K562 (cell line): ENCODE measurements around the gene MIXL1. TPM values are rescaled to one million over a fixed set of nuclear protein-coding genes. Genes with fewer than 3 reads are reported as not detected.

Source experiments
- ATF1 ChIP-seq, 2 experiments: fragments of 450-650 bp in 1 of 2; IDR thresholded peaks; 2 replicates each; pipeline ENCODE4 v1.6.1; 2016; ENCODE audit warnings: missing compliant biosample characterization in 1 of 2, missing genetic modification characterization in 1 of 2
- CCAR2 ChIP-seq: fragments of 200-400 bp; formaldehyde crosslinking; IDR thresholded peaks from 2 replicates; pipeline ENCODE4 v1.6.1; 2017; ENCODE audit warnings: mild to moderate bottlenecking, low read depth, low read length
- CHD1 ChIP-seq: fragments of 200-600 bp; sonication (generic); IDR thresholded peaks from one replicate; pipeline ENCODE4 v1.6.1; 2012; ENCODE audit warnings: mild to moderate bottlenecking, moderate library complexity, low read length, inconsistent platforms
- CHD2 ChIP-seq: IDR thresholded peaks from 2 replicates; pipeline ENCODE4 v1.6.1; 2011; ENCODE audit warnings: low read depth, low read length
- CXXC5 ChIP-seq: fragments of 250-450 bp; sonication (Bioruptor Pico); IDR thresholded peaks from 2 replicates; pipeline ENCODE4 v1.8.0; 2022; ENCODE audit warnings: inconsistent platforms, mild to moderate bottlenecking, moderate library complexity
- ELF1 ChIP-seq: fragments of 200-800 bp; sonication (Bioruptor generic); IDR thresholded peaks from 2 replicates; pipeline ENCODE4 v1.6.1; 2016; ENCODE audit warnings: missing genetic modification characterization, missing compliant biosample characterization
- ETV1 ChIP-seq: fragments of 450-650 bp; conservative IDR thresholded peaks from 2 replicates; pipeline ENCODE4 v1.6.1; 2016; ENCODE audit warnings: missing genetic modification characterization, control low read depth, low read depth, missing compliant biosample characterization
- HNRNPUL1 ChIP-seq: fragments of 200-400 bp; formaldehyde crosslinking; IDR thresholded peaks from 2 replicates; pipeline ENCODE4 v1.6.1; 2017; ENCODE audit warnings: low read length
- KLF1 ChIP-seq: fragments of 450-650 bp; IDR thresholded peaks from 2 replicates; pipeline ENCODE4 v1.6.1; 2016; ENCODE audit warnings: missing genetic modification characterization, missing compliant biosample characterization
- KLF10 ChIP-seq: fragments of 250-450 bp; sonication (Bioruptor Pico); IDR thresholded peaks from 2 replicates; pipeline ENCODE4 v1.6.1; 2021; ENCODE audit warnings: matching md5 sums
- MCM3 ChIP-seq: fragments of 450-650 bp; IDR thresholded peaks from 2 replicates; pipeline ENCODE4 v1.6.1; 2016
- RBFOX2 ChIP-seq: fragments of 200-400 bp; formaldehyde crosslinking; IDR thresholded peaks from 2 replicates; pipeline ENCODE4 v1.6.1; 2017; ENCODE audit warnings: low read depth, mild to moderate bottlenecking, low read length, moderate library complexity
- RFX7 ChIP-seq: fragments of 250-450 bp; sonication (Bioruptor Pico); IDR thresholded peaks from 2 replicates; pipeline ENCODE4 v1.5.1; 2021; ENCODE audit warnings: mild to moderate bottlenecking
- SOX6 ChIP-seq: fragments of 450-650 bp; IDR thresholded peaks from 2 replicates; pipeline ENCODE4 v1.6.1; 2014; ENCODE audit warnings: mild to moderate bottlenecking
- SREBF1 ChIP-seq: fragments of 150-350 bp; IDR thresholded peaks from 2 replicates; pipeline ENCODE4 v1.6.1; 2014; ENCODE audit warnings: antibody characterized with exemption, low read depth, low read length, borderline replicate concordance
- TRIM28 ChIP-seq: fragments of 450-650 bp; IDR thresholded peaks from 2 replicates; pipeline ENCODE4 v1.6.1; 2017
- ZNF174 ChIP-seq: fragments of 250-450 bp; sonication (Bioruptor Pico); IDR thresholded peaks from 2 replicates; pipeline ENCODE4 v1.4.0; 2020; ENCODE audit warnings: mild to moderate bottlenecking
- ZNF212 ChIP-seq: fragments of 450-650 bp; formaldehyde crosslinking; IDR thresholded peaks from 2 replicates; pipeline ENCODE4 v1.4.0; 2020; ENCODE audit warnings: mild to moderate bottlenecking
- ZNF41 ChIP-seq: fragments of 250-450 bp; sonication (Bioruptor Pico); conservative IDR thresholded peaks from 2 replicates; pipeline ENCODE4 v1.4.0; 2020; ENCODE audit warnings: mild to moderate bottlenecking
- ZNF584 ChIP-seq: fragments of 200-800 bp; sonication (Bioruptor generic); IDR thresholded peaks from 2 replicates; pipeline ENCODE4 v1.6.1; 2016; ENCODE audit warnings: low read depth, mild to moderate bottlenecking, missing genetic modification characterization, missing compliant biosample characterization
- ZNF764 ChIP-seq: fragments of 250-450 bp; sonication (Bioruptor Pico); IDR thresholded peaks from 2 replicates; pipeline ENCODE4 v1.4.0; 2020; ENCODE audit warnings: low read depth, mild to moderate bottlenecking, moderate library complexity
- polyA plus RNA-seq, 8 experiments: library from polyadenylated mRNA; depleted of rRNA in 4 of 8; stranded (reverse) in 5 of 8; unstranded in 3 of 8; fragments of >200 nt; fragmentation: Nextera tagmentation in 2 of 8; fragmentation: Illumina TruSeq in 1 of 8; extraction: Ambion mirVana in 2 of 8; extraction: Trizol in 1 of 8; gene quantifications; 2 replicates each; pipeline versions ENCODE4 v1.2.1 to v1.2.3, GENCODE V29; 2011 to 2014; ENCODE audit warnings: inconsistent platforms in 1 of 8, missing spikeins in 1 of 8
- total RNA-seq, 7 experiments: library from RNA; depleted of rRNA in 6 of 7; stranded (reverse); fragments of >200 nt in 6 of 7; fragmentation: Illumina TruSeq in 2 of 7; extraction: Trizol in 2 of 7; gene quantifications; 2 replicates each; pipeline versions ENCODE4 v1.2.1 to v1.2.3, GENCODE V29; 2011 to 2021; ENCODE audit warnings: low replicate concordance in 1 of 7
- TF ChIP-seq, protein P1 (sequence below): fragments of 450-650 bp; formaldehyde crosslinking; IDR thresholded peaks from 2 replicates; pipeline ENCODE4 v1.4.0; 2020; ENCODE audit warnings: mild to moderate bottlenecking, moderate library complexity
- TF ChIP-seq, protein P2 (sequence below): fragments of 250-450 bp; sonication (Bioruptor Pico); IDR thresholded peaks from 2 replicates; pipeline ENCODE4 v1.5.0; 2021; ENCODE audit warnings: mild to moderate bottlenecking, moderate library complexity
- TF ChIP-seq, protein P3 (sequence below): fragments of 450-650 bp; IDR thresholded peaks from 2 replicates; pipeline ENCODE4 v1.6.1; 2014; ENCODE audit warnings: low read depth, mild to moderate bottlenecking, moderate library complexity, borderline replicate concordance

Gene MIXL1
- total and polyA plus RNA-seq, 9 of the 15 experiments (the other 6 are each of a cell fraction or from before 2014, with no cell fraction given), result not detected

DNA sequence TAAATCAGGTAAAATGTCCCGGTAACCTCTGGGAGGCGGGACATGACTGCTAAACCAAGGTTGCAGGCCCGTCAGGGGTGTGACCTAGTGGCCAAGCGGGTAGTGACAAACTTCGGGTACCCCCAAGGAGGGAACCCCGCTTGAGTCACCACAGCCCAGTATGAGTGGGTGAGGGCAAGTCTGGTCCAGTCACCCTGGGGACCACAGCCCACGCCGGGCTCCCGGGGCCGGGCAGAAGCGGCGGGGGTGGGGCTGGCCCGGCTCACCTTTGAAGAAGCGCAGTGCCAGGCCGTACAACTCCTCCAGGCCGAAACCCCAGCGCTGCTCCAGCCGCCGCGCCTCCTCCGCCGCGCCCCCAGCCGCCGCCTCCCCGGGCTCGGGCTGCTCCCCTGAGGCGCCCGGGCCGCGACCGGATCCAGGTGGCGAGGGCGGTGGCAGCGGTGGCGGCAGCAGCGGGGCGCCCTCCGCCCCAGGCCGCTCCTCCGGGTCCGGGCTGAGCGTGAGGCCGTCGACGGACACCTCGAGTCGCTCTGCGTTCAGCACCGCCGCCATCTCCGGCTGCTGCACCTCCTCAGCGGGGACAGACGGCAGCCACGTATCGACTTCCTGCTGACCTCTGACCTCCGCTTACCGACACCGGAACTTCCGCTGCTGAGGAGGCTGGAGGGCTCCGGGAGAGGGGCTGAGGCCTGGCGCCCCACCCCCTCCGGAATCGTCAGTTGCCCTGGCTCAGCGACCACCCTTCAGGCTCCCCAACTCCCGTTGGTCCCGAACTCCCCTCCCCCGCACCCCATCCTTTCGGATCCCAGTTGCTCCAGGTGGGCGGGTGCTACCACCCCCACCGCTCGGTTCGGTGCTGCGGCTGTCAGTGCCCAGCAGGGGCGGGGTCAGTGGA, 37.1 kb upstream of the MIXL1 start, which contains the start of gene ACBD3 (continued):
- TF ChIP-seq CHD2 (0 out of 2 replicates have a peak, but pooled peaks have one; percentile 23), ELF1 (tag) (peak; percentile 73), SOX6 (peak; percentile 19; the same call in 1 of the 2 replicates), ATF1 (CRISPR knock-in tag; IDR thresholded peaks at IDR 0.05) (no peak), ATF1 (tag; IDR thresholded peaks at IDR 0.05) (peak; percentile 89), ETV1 (tag) (peak; percentile 89), TRIM28 (no peak; the same call in 1 of the 2 replicates), ZNF41 (CRISPR knock-in tag) (no peak), ZNF212 (no peak), HNRNPUL1 (no peak), SREBF1 (no peak), KLF10 (no peak), ZNF174 (no peak), RBFOX2 (peak; percentile 99), CHD1 (no peak), KLF1 (tag) (no peak), ZNF584 (0 out of 2 replicates have a peak, but pooled peaks have one; percentile 29), MCM3 (no peak), RFX7 (CRISPR knock-in tag) (no peak), CXXC5 (peak; percentile 96), ZNF764 (CRISPR knock-in tag) (no peak), CCAR2 (no peak)
- TF ChIP-seq, protein P1, sequence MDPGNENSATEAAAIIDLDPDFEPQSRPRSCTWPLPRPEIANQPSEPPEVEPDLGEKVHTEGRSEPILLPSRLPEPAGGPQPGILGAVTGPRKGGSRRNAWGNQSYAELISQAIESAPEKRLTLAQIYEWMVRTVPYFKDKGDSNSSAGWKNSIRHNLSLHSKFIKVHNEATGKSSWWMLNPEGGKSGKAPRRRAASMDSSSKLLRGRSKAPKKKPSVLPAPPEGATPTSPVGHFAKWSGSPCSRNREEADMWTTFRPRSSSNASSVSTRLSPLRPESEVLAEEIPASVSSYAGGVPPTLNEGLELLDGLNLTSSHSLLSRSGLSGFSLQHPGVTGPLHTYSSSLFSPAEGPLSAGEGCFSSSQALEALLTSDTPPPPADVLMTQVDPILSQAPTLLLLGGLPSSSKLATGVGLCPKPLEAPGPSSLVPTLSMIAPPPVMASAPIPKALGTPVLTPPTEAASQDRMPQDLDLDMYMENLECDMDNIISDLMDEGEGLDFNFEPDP (CRISPR knock-in tag), result no peak
- TF ChIP-seq, protein P2, sequence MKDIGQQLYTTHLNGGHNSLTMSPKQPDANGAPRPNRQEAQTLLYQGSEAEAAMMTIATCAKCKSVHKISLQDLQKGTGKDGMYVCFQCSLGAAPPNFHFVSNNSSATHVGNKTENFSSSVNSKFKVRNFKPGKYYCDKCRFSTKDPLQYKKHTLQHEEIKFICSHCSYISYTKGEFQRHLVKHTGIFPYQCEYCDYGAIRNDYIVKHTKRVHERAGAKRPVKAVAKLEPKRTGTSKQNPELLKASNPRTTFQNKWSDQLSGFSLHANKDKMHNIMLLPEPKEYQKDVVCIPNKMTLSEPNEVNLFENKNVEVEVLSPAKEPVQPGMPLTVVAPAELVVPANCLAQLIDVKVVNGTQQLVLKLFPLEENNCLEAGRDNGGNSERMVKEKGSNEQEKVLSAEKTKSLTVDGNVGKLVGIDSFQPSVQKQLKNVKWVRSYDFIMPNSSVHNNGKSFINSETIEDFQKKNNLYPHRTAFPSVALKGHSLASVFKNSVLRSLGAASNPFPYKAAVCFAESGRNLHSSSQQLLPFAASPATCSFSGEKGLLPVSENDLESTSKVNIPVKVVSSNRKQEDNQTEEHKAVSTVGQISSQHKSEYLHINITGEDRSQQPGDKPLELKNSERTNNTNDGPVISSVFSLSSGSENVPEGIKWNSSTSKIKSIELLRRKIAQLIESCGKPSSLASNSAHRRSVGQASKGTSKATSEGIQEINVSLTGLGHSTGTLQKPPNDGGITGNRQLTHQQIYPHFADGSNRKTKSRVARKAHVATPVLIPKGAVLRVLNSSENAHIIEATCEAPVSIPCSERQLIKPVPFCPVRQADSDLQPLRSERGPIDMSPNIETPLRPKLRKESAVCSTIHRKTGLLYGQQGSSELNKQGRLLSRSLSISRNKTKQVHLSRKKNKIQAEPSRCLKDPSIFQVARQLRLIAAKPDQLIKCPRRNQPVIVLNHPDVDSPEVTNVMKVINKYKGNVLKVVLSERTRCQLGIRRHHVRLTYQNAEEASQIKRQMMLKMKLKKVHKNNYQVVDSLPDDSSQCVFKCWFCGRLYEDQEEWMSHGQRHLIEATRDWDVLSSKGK (CRISPR knock-in tag), result no peak
- TF ChIP-seq, protein P3, sequence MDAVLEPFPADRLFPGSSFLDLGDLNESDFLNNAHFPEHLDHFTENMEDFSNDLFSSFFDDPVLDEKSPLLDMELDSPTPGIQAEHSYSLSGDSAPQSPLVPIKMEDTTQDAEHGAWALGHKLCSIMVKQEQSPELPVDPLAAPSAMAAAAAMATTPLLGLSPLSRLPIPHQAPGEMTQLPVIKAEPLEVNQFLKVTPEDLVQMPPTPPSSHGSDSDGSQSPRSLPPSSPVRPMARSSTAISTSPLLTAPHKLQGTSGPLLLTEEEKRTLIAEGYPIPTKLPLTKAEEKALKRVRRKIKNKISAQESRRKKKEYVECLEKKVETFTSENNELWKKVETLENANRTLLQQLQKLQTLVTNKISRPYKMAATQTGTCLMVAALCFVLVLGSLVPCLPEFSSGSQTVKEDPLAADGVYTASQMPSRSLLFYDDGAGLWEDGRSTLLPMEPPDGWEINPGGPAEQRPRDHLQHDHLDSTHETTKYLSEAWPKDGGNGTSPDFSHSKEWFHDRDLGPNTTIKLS, result peak; percentile 100
